WTC11 (cell line): ENCODE data around the gene RIPOR2. TPM values are rescaled to one million over a fixed set of nuclear protein-coding genes. Genes with fewer than 3 reads are reported as not detected.

Experiments
- ATAC-seq: fragments of 200-7000 bp; cut with Tn5 transposase; 2 replicates; pipeline ENCODE4 v1.10.0; 2021; ENCODE audit warnings: mild to moderate bottlenecking, moderate library complexity
- CTCF ChIA-PET: fragments of 300-600 bp; sonication (Branson Sonifier 250); formaldehyde crosslinking; loops from one replicate; lab custom pipeline; 2021; ENCODE audit warnings: antibody characterized with exemption; lab: Charles Lee
- POLR2A ChIA-PET: fragments of 350-600 bp; sonication (Branson Sonifier 250); formaldehyde crosslinking; loops from one replicate; lab custom pipeline; 2021; ENCODE audit warnings: antibody characterized with exemption; lab: Charles Lee
- DNase-seq: peaks from one replicate; pipeline ENCODE4 v3.0.0; 2021; ENCODE audit warnings: low spot score
- H3K27ac Mint-ChIP-seq: 2 replicates; pipeline ENCODE4 v1.8.0; 2021; ENCODE audit warnings: mixed read lengths
- H3K27me3 Mint-ChIP-seq: 2 replicates; pipeline ENCODE4 v1.8.0; 2021; ENCODE audit warnings: low read depth, mild to moderate bottlenecking, moderate library complexity, mixed read lengths
- H3K36me3 Mint-ChIP-seq: 2 replicates; pipeline ENCODE4 v1.8.0; 2021; ENCODE audit warnings: mixed read lengths
- H3K4me1 Mint-ChIP-seq: 2 replicates; pipeline ENCODE4 v1.8.0; 2022; ENCODE audit warnings: mixed read lengths
- H3K4me3 Mint-ChIP-seq: 2 replicates; pipeline ENCODE4 v1.8.0; 2021; ENCODE audit warnings: mild to moderate bottlenecking, moderate library complexity, mixed read lengths
- H3K9me3 Mint-ChIP-seq: 2 replicates; pipeline ENCODE4 v1.8.0; 2021; ENCODE audit warnings: mixed read lengths
- E2F1 ChIP-seq: sonication (generic); formaldehyde crosslinking; IDR thresholded peaks from 2 replicates; pipeline ENCODE4 v1.8.0; 2022; ENCODE audit warnings: mild to moderate bottlenecking, missing genetic modification reagents
- GABPB1 ChIP-seq: sonication (generic); formaldehyde crosslinking; IDR thresholded peaks from 2 replicates; pipeline ENCODE4 v1.8.1; 2023; ENCODE audit warnings: mild to moderate bottlenecking, missing genetic modification reagents
- HMGA2 ChIP-seq: fragments of 250-450 bp; sonication (Bioruptor Pico); IDR thresholded peaks from 2 replicates; pipeline ENCODE4 v1.4.0; 2021; ENCODE audit warnings: mild to moderate bottlenecking, moderate library complexity
- IRF1 ChIP-seq: sonication (generic); formaldehyde crosslinking; IDR thresholded peaks from 2 replicates; pipeline ENCODE4 v1.8.0; 2023; ENCODE audit warnings: missing genetic modification reagents
- JUN ChIP-seq: sonication (generic); formaldehyde crosslinking; IDR thresholded peaks from 2 replicates; pipeline ENCODE4 v1.8.0; 2023; ENCODE audit warnings: mild to moderate bottlenecking, missing genetic modification reagents
- NFATC4 ChIP-seq: fragments of 250-450 bp; sonication (Bioruptor Pico); IDR thresholded peaks from 2 replicates; pipeline ENCODE4 v1.9.0; 2021; ENCODE audit warnings: mild to moderate bottlenecking
- PRDM15 ChIP-seq: sonication (generic); formaldehyde crosslinking; IDR thresholded peaks from 2 replicates; pipeline ENCODE4 v1.8.0; 2022; ENCODE audit warnings: missing genetic modification reagents
- SMAD4 ChIP-seq: sonication (generic); formaldehyde crosslinking; IDR thresholded peaks from 2 replicates; pipeline ENCODE4 v1.8.0; 2022; ENCODE audit warnings: mild to moderate bottlenecking, missing genetic modification reagents
- SP1 ChIP-seq: sonication (generic); formaldehyde crosslinking; conservative IDR thresholded peaks from 2 replicates; pipeline ENCODE4 v1.8.1; 2022; ENCODE audit warnings: missing genetic modification reagents
- TEAD4 ChIP-seq: sonication (generic); formaldehyde crosslinking; IDR thresholded peaks from 2 replicates; pipeline ENCODE4 v1.8.0; 2022; ENCODE audit warnings: mild to moderate bottlenecking, missing genetic modification reagents
- ZNF281 ChIP-seq: sonication (generic); formaldehyde crosslinking; IDR thresholded peaks from 2 replicates; pipeline ENCODE4 v1.8.0; 2023; ENCODE audit warnings: mild to moderate bottlenecking, missing genetic modification reagents
- total RNA-seq: library from RNA; stranded (reverse); gene quantifications from 3 replicates; pipeline ENCODE4 v1.2.3, GENCODE V29; 2021
- TF ChIP-seq, protein P1 (sequence below): sonication (generic); formaldehyde crosslinking; IDR thresholded peaks from 2 replicates; pipeline ENCODE4 v1.8.0; 2022; ENCODE audit warnings: mild to moderate bottlenecking, missing genetic modification reagents
- TF ChIP-seq, protein P2 (sequence below): sonication (generic); formaldehyde crosslinking; IDR thresholded peaks from 2 replicates; pipeline ENCODE4 v1.8.1; 2023; ENCODE audit warnings: mild to moderate bottlenecking, missing genetic modification reagents, moderate library complexity
- TF ChIP-seq, protein P3 (sequence below): sonication (generic); formaldehyde crosslinking; conservative IDR thresholded peaks from 2 replicates; pipeline ENCODE4 v1.8.1; 2022; ENCODE audit warnings: mild to moderate bottlenecking, missing genetic modification reagents
- TF ChIP-seq, protein P4 (sequence below): sonication (generic); formaldehyde crosslinking; IDR thresholded peaks from 2 replicates; pipeline ENCODE4 v1.8.1; 2022; ENCODE audit warnings: missing genetic modification reagents, borderline replicate concordance
- TF ChIP-seq, protein P5 (sequence below): sonication (generic); formaldehyde crosslinking; conservative IDR thresholded peaks from 2 replicates; pipeline ENCODE4 v1.8.1; 2023; ENCODE audit warnings: mild to moderate bottlenecking, low read depth, missing genetic modification reagents, moderate library complexity

Gene RIPOR2
- total RNA-seq, 1 experiment from 2014 or later: 13.5 TPM

GRCh38 chr6:24925661-24926060 is 10.1 kb downstream of the RIPOR2 start:
- DNase-seq (no peak), ATAC-seq (no peak)
- Mint-ChIP-seq H3K36me3 (peaks cover 5% of the 10 kb centered on the region), H3K4me3 (no peak overlapping the region), H3K27ac (no peak overlapping the region), H3K9me3 (peaks cover 12% of the 10 kb centered on the region), H3K4me1 (peaks cover 45% of the 10 kb centered on the region), H3K27me3 (no peaks in the 10 kb centered on the region)
- POLR2A ChIA-PET: no interaction called here
- CTCF ChIA-PET: interaction anchor here (1.0 to 1.4 kb wide), 3 partner anchors 8 to 66 kb away, joined by 3 to 8 read pairs (median 6); partner anchors contain the start of gene RIPOR2
- TF ChIP-seq, protein P1, sequence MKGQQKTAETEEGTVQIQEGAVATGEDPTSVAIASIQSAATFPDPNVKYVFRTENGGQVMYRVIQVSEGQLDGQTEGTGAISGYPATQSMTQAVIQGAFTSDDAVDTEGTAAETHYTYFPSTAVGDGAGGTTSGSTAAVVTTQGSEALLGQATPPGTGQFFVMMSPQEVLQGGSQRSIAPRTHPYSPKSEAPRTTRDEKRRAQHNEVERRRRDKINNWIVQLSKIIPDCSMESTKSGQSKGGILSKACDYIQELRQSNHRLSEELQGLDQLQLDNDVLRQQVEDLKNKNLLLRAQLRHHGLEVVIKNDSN (CRISPR knock-in tag): no peak
- TF ChIP-seq NFATC4 (CRISPR knock-in tag): no peak
- TF ChIP-seq, protein P2, sequence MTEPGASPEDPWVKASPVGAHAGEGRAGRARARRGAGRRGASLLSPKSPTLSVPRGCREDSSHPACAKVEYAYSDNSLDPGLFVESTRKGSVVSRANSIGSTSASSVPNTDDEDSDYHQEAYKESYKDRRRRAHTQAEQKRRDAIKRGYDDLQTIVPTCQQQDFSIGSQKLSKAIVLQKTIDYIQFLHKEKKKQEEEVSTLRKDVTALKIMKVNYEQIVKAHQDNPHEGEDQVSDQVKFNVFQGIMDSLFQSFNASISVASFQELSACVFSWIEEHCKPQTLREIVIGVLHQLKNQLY: no peak
- TF ChIP-seq SMAD4 (CRISPR knock-in tag): no peak
- TF ChIP-seq PRDM15: no peak
- TF ChIP-seq, protein P3, sequence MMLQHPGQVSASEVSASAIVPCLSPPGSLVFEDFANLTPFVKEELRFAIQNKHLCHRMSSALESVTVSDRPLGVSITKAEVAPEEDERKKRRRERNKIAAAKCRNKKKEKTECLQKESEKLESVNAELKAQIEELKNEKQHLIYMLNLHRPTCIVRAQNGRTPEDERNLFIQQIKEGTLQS (CRISPR knock-in tag): no peak
- no peak for TF ChIP-seq JUN (CRISPR knock-in tag)
- TF ChIP-seq HMGA2: no peak
- TF ChIP-seq E2F1 (CRISPR knock-in tag): no peak

- Mint-ChIP-seq H3K4me3 (no peak overlapping the region), H3K27ac (peak overlapping the region; percentile 81; the same call in 1 of the 2 replicates), H3K27me3 (no peaks in the 10 kb centered on the region), H3K4me1 (peaks cover 50% of the 10 kb centered on the region), H3K9me3 (peaks cover 12% of the 10 kb centered on the region), H3K36me3 (peaks cover 5% of the 10 kb centered on the region)
- ChIA-PET CTCF (interaction anchor here (1.0 to 1.5 kb wide), 3 partner anchors 9 to 67 kb away, joined by 6 to 12 read pairs (median 8); partner anchors contain the start of gene RIPOR2), POLR2A (no interaction called here)
- ATAC-seq (no peak), DNase-seq (no peak)
- no peak for TF ChIP-seq TEAD4 (CRISPR knock-in tag)
- TF ChIP-seq IRF1 (CRISPR knock-in tag): no peak
- TF ChIP-seq ZNF281: no peak
- TF ChIP-seq E2F1 (CRISPR knock-in tag): no peak
- TF ChIP-seq, protein P4, sequence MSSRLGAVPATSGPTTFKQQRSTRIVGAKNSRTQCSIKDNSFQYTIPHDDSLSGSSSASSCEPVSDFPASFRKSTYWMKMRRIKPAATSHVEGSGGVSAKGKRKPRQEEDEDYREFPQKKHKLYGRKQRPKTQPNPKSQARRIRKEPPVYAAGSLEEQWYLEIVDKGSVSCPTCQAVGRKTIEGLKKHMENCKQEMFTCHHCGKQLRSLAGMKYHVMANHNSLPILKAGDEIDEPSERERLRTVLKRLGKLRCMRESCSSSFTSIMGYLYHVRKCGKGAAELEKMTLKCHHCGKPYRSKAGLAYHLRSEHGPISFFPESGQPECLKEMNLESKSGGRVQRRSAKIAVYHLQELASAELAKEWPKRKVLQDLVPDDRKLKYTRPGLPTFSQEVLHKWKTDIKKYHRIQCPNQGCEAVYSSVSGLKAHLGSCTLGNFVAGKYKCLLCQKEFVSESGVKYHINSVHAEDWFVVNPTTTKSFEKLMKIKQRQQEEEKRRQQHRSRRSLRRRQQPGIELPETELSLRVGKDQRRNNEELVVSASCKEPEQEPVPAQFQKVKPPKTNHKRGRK: no peak
- no peak for TF ChIP-seq SP1
- TF ChIP-seq, protein P5, sequence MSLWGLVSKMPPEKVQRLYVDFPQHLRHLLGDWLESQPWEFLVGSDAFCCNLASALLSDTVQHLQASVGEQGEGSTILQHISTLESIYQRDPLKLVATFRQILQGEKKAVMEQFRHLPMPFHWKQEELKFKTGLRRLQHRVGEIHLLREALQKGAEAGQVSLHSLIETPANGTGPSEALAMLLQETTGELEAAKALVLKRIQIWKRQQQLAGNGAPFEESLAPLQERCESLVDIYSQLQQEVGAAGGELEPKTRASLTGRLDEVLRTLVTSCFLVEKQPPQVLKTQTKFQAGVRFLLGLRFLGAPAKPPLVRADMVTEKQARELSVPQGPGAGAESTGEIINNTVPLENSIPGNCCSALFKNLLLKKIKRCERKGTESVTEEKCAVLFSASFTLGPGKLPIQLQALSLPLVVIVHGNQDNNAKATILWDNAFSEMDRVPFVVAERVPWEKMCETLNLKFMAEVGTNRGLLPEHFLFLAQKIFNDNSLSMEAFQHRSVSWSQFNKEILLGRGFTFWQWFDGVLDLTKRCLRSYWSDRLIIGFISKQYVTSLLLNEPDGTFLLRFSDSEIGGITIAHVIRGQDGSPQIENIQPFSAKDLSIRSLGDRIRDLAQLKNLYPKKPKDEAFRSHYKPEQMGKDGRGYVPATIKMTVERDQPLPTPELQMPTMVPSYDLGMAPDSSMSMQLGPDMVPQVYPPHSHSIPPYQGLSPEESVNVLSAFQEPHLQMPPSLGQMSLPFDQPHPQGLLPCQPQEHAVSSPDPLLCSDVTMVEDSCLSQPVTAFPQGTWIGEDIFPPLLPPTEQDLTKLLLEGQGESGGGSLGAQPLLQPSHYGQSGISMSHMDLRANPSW (CRISPR knock-in tag): no peak
- TF ChIP-seq GABPB1 (CRISPR knock-in tag): no peak
Measured at GRCh38 chr6:24924580-24925356, 11.0 kb downstream of the RIPOR2 start.
